ENCODE results near the gene DCLK1.

GRCh38 chr13:35771898-35772297 lies 359.3 kb downstream of the DCLK1 start:
- TF ChIP-seq CTCF (IDR thresholded peaks at IDR 0.05; ENCODE audit: insufficient read depth, low read length), result no peak
- TF ChIP-seq REST (IDR thresholded peaks at IDR 0.05; ENCODE audit: insufficient replicate concordance, low read depth), result no peak
- no peak for TF ChIP-seq GABPA (IDR thresholded peaks at IDR 0.05; ENCODE audit: low read depth)
